GM21717 (cell line): ENCODE data around the gene HIVEP1.
A peak's percentile ranks its signal among the peaks of the same experiment; 100 is the strongest.

Experiments
- ATAC-seq: cut with Tn5 transposase; IDR thresholded peaks from one replicate; pipeline ENCODE4 v1.9.1; 2021; ENCODE audit warnings: mild to moderate bottlenecking, moderate library complexity; ENCODE audit not compliant: unreplicated experiment

The HIVEP1 gene

GRCh38 chr6:12047792-12048432 lies 35.8 kb downstream of the HIVEP1 start:
- ATAC-seq = no peak

GRCh38 chr6:12048609-12049008 lies 36.5 kb downstream of the HIVEP1 start:
- no peak for ATAC-seq

GRCh38 chr6:12049165-12049564 lies 37.1 kb downstream of the HIVEP1 start:
- ATAC-seq = no peak

GRCh38 chr6:12051861-12052368 lies 39.8 kb downstream of the HIVEP1 start:
- peak; percentile 82 for ATAC-seq

- no peak for ATAC-seq
Measured at GRCh38 chr6:12058172-12058961, 46.3 kb downstream of the HIVEP1 start.

- ATAC-seq = peak; percentile 58
Measured at GRCh38 chr6:12060780-12061609, 48.9 kb downstream of the HIVEP1 start.

- ATAC-seq = no peak
Measured at GRCh38 chr6:12062605-12063004, 50.5 kb downstream of the HIVEP1 start.

GRCh38 chr6:12064131-12064530 lies 52.0 kb downstream of the HIVEP1 start:
- no peak for ATAC-seq

GRCh38 chr6:12064538-12065071 lies 52.5 kb downstream of the HIVEP1 start:
- ATAC-seq = no peak

- ATAC-seq = peak; percentile 57
Measured at GRCh38 chr6:12065321-12066140, 53.4 kb downstream of the HIVEP1 start.

- no peak for ATAC-seq
Measured at GRCh38 chr6:12066297-12066696, 54.2 kb downstream of the HIVEP1 start.

GRCh38 chr6:12068899-12069557 lies 56.9 kb downstream of the HIVEP1 start:
- no peak for ATAC-seq

- ATAC-seq = no peak
Measured at GRCh38 chr6:12069891-12070529, 57.9 kb downstream of the HIVEP1 start.

GRCh38 chr6:12071064-12071615 lies 59.0 kb downstream of the HIVEP1 start:
- no peak for ATAC-seq

GRCh38 chr6:12075067-12075563 lies 63.0 kb downstream of the HIVEP1 start:
- no peak for ATAC-seq

- no peak for ATAC-seq
Measured at GRCh38 chr6:12077021-12077710, 65.1 kb downstream of the HIVEP1 start.

GRCh38 chr6:12078014-12078413 lies 65.9 kb downstream of the HIVEP1 start:
- ATAC-seq = no peak

GRCh38 chr6:12081771-12082170 lies 69.7 kb downstream of the HIVEP1 start:
- ATAC-seq = no peak
